Gastrocnemius medialis (tissue), 4 donors: ENCODE data around the gene ATOH8. TPM values are rescaled to one million over a fixed set of nuclear protein-coding genes. Genes with fewer than 3 reads are reported as not detected.

Experiments
- ATAC-seq, 2 donors: fragments of 150-250 bp; one replicate each; pipeline ENCODE4 v1.9.1; 2016
- DNase-seq, 2 donors: peaks; one replicate each; pipeline ENCODE4 v3.0.0-alpha.2; 2019
- H3K27ac ChIP-seq, 4 donors: fragments of 200-600 bp; sonication (generic); 1 replicate in 1 of 4; 2 replicates in 3 of 4; pipeline ENCODE4 v1.5.1; 2016 to 2018; ENCODE audit warnings: mild to moderate bottlenecking in 2 of 4, moderate library complexity in 1 of 4
- H3K27me3 ChIP-seq, 3 donors: fragments of 200-600 bp; sonication (generic) in 2 of 3; 1 replicate in 1 of 3; 2 replicates in 2 of 3; pipeline versions ENCODE4 v1.5.1 to v1.6.0; 2016 to 2019; ENCODE audit warnings: mild to moderate bottlenecking in 1 of 3, moderate library complexity in 1 of 3
- H3K36me3 ChIP-seq, 2 donors: fragments of 200-600 bp; sonication (generic) in 1 of 2; one replicate each; pipeline ENCODE4 v1.5.1; 2017 to 2018
- H3K4me1 ChIP-seq, 2 donors: fragments of 200-600 bp; sonication (generic) in 1 of 2; one replicate each; pipeline ENCODE4 v1.5.1; 2016 to 2017; ENCODE audit warnings: mild to moderate bottlenecking in 2 of 2
- H3K4me3 ChIP-seq, 4 donors: fragments of 200-600 bp; sonication (generic) in 3 of 4; 1 replicate in 1 of 4; 2 replicates in 3 of 4; pipeline ENCODE4 v1.5.1; 2016 to 2019; ENCODE audit warnings: mild to moderate bottlenecking in 2 of 4
- H3K9me3 ChIP-seq, 3 donors: fragments of 200-600 bp; sonication (generic) in 2 of 3; 1 replicate in 1 of 3; 2 replicates in 2 of 3; pipeline ENCODE4 v1.5.1; 2016 to 2019
- CTCF ChIP-seq, 5 experiments: fragments of 450-650 bp in 3 of 5; fragments of 200-600 bp in 2 of 5; sonication (generic) in 2 of 5; IDR thresholded peaks in 4 of 5; conservative IDR thresholded peaks in 1 of 5; 1 replicate in 4 of 5; 2 replicates in 1 of 5; pipeline ENCODE4 v1.5.1; 2016 to 2019; ENCODE audit warnings: antibody characterized with exemption in 5 of 5, mild to moderate bottlenecking in 3 of 5, moderate library complexity in 3 of 5
- POLR2A ChIP-seq, 2 donors: fragments of 450-650 bp; IDR thresholded peaks; one replicate each; pipeline ENCODE4 v1.6.1; 2017; ENCODE audit warnings: antibody characterized with exemption in 2 of 2, mild to moderate bottlenecking in 2 of 2, moderate library complexity in 2 of 2
- in situ Hi-C, 4 donors: fragments of 200-750 bp; cut with MboI; loops; one replicate each; pipeline versions ENCODE4 v1.15.0 to v1.8.0; 2017; ENCODE audit warnings: low sequenced_read_pairs in 4 of 4
- intact Hi-C: fragments of 100-400 bp; cut with DNase I; formaldehyde crosslinking; loops from one replicate; pipeline ENCODE4 v1.15.1; 2023; ENCODE audit warnings: low total_unique reads
- total RNA-seq, 4 donors: library from RNA; depleted of rRNA; stranded (reverse); fragments of >200 nt; gene quantifications; one replicate each; pipeline versions ENCODE4 v1.1.0 to v1.2.3, GENCODE V29; 2016

The ATOH8 gene
- total RNA-seq, 4 donors from 2014 or later, result 122 to 266 (median 150) TPM

- Histone ChIP-seq H3K4me3 (no peak overlapping the region), H3K27ac (peak overlapping the region; percentile 73 to 80 (median 76)), H3K27me3 (no peaks in the 10 kb centered on the region), H3K4me1 (peaks cover 12 to 28% of the 10 kb centered on the region in 2 donors), H3K36me3 (no peaks in the 10 kb centered on the region), H3K9me3 (no peaks in the 10 kb centered on the region)
- no peak for TF ChIP-seq CTCF (IDR thresholded peaks at IDR 0.05 in 4 of 5, conservative IDR thresholded peaks at IDR 0.05 in 1 of 5)
- TF ChIP-seq POLR2A (IDR thresholded peaks at IDR 0.05), result no peak
- in situ Hi-C loops, result loop anchor here (5.0 to 10.0 kb wide), 4 partner anchors 86 to 362 kb away; no protein-coding TSS in a partner anchor
- intact Hi-C loops, result loop anchor here (10.0 kb wide), 1 partner anchor 164 kb away; the partner anchor contains the start of gene ST3GAL5
- no peak for ATAC-seq
- no peak for DNase-seq
These were observed 33.3 kb upstream of the ATOH8 start for GRCh38 chr2:85720533-85720932.

GRCh38 chr2:85721641-85722040 is 32.1 kb upstream of the ATOH8 start:
- DNase-seq (peak in 1 of 2 donors; percentile 13), ATAC-seq (no peak)
- Histone ChIP-seq H3K36me3 (no peaks in the 10 kb centered on the region), H3K9me3 (no peaks in the 10 kb centered on the region), H3K4me1 (peaks cover 12 to 28% of the 10 kb centered on the region in 2 donors), H3K27me3 (no peaks in the 10 kb centered on the region), H3K27ac (peak overlapping the region; percentile 9 to 76 (median 24)), H3K4me3 (no peak overlapping the region)
- in situ Hi-C loops, result loop anchor here (5.0 to 10.0 kb wide), 4 partner anchors 87 to 361 kb away; no protein-coding TSS in a partner anchor
- no peak for TF ChIP-seq CTCF (IDR thresholded peaks at IDR 0.05 in 4 of 5, conservative IDR thresholded peaks at IDR 0.05 in 1 of 5)
- no peak for TF ChIP-seq POLR2A (IDR thresholded peaks at IDR 0.05)
- intact Hi-C loops, result loop anchor here (10.0 kb wide), 1 partner anchor 163 kb away; the partner anchor contains the start of gene ST3GAL5

GRCh38 chr2:85722519-85722918 is 31.3 kb upstream of the ATOH8 start:
- TF ChIP-seq POLR2A (IDR thresholded peaks at IDR 0.05), result no peak
- no peak for TF ChIP-seq CTCF (IDR thresholded peaks at IDR 0.05 in 4 of 5, conservative IDR thresholded peaks at IDR 0.05 in 1 of 5)
- DNase-seq (peak in 1 of 2 donors; percentile 10), ATAC-seq (no peak)
- intact Hi-C loops, result loop anchor here (10.0 kb wide), 1 partner anchor 162 kb away; the partner anchor contains the start of gene ST3GAL5
- H3K4me3 ChIP-seq, result no peak overlapping the region
- no peaks in the 10 kb centered on the region for H3K27me3 ChIP-seq
- H3K9me3 ChIP-seq, result no peaks in the 10 kb centered on the region
- peaks cover 12 to 28% of the 10 kb centered on the region in 2 donors for H3K4me1 ChIP-seq
- in situ Hi-C loops, result loop anchor here (5.0 to 10.0 kb wide), 4 partner anchors 88 to 360 kb away; no protein-coding TSS in a partner anchor
- peak overlapping the region in 1 of 4 donors; percentile 22 for H3K27ac ChIP-seq
- no peaks in the 10 kb centered on the region for H3K36me3 ChIP-seq

- H3K27me3 ChIP-seq, result no peaks in the 10 kb centered on the region
- intact Hi-C loops, result loop anchor here (10.0 kb wide), 1 partner anchor 161 kb away; the partner anchor contains the start of gene ST3GAL5
- no peaks in the 10 kb centered on the region for H3K36me3 ChIP-seq
- peaks cover 19 to 38% of the 10 kb centered on the region in 2 donors for H3K4me1 ChIP-seq
- H3K9me3 ChIP-seq, result no peaks in the 10 kb centered on the region
- no peak for ATAC-seq
- peak in 1 of 2 donors; percentile 4 for DNase-seq
- H3K27ac ChIP-seq, result no peak overlapping the region
- no peak overlapping the region for H3K4me3 ChIP-seq
- in situ Hi-C loops, result loop anchor here (5.0 to 10.0 kb wide), 4 partner anchors 88 to 358 kb away; no protein-coding TSS in a partner anchor
- TF ChIP-seq CTCF (IDR thresholded peaks at IDR 0.05 in 4 of 5, conservative IDR thresholded peaks at IDR 0.05 in 1 of 5) (no peak), POLR2A (IDR thresholded peaks at IDR 0.05) (no peak)
These were observed 30.0 kb upstream of the ATOH8 start for GRCh38 chr2:85723707-85724360.
